PC-3 (cell line): Measurements from ENCODE around the gene SLC39A6. TPM values are rescaled to one million over a fixed set of nuclear protein-coding genes. Genes with fewer than 3 reads are reported as not detected.

ENCODE experiments used
- ATAC-seq: fragments of 200-7000 bp; cut with Tn5 transposase; 2 replicates; pipeline ENCODE4 v1.9.1; 2020; ENCODE audit warnings: mild to moderate bottlenecking, moderate library complexity
- BruUV-seq: library from RNA; stranded (reverse); fragments of 400-500 nt; replicated peaks from 2 replicates; lab custom pipeline; 2021; lab: Mats Ljungman, UMichigan
- CTCF ChIA-PET: fragments of 300-600 bp; sonication (Branson Sonifier 250); formaldehyde crosslinking; loops from one replicate; lab custom pipeline; 2022; ENCODE audit warnings: antibody characterized with exemption; lab: Charles Lee
- POLR2A ChIA-PET: fragments of 300-600 bp; sonication (Branson Sonifier 250); formaldehyde crosslinking; loops from one replicate; lab custom pipeline; 2022; ENCODE audit warnings: antibody characterized with exemption; ENCODE audit not compliant: unreplicated experiment; lab: Charles Lee
- DNase-seq: peaks from one replicate; pipeline ENCODE4 v3.0.0-alpha.2; 2015
- H2AFZ ChIP-seq: fragments of 300-600 bp; sonication (generic); 2 replicates; pipeline ENCODE4 v1.6.0; 2016; ENCODE audit warnings: antibody characterized with exemption, low read length
- H3F3A ChIP-seq: fragments of 300-600 bp; sonication (generic); one replicate; pipeline ENCODE4 v1.6.0; 2017; ENCODE audit warnings: antibody characterized with exemption, low read length, control low read depth, mild to moderate bottlenecking; ENCODE audit not compliant: unreplicated experiment
- H3K27ac ChIP-seq: fragments of 300-600 bp; sonication (generic); 2 replicates; pipeline ENCODE4 v1.5.1; 2016; ENCODE audit warnings: mild to moderate bottlenecking, low read length
- H3K27me3 ChIP-seq: fragments of 300-600 bp; sonication (generic); 2 replicates; pipeline ENCODE4 v1.6.1; 2016; ENCODE audit warnings: low read length, mixed read lengths
- H3K36me3 ChIP-seq: fragments of 300-600 bp; sonication (generic); 2 replicates; pipeline ENCODE4 v1.6.1; 2016; ENCODE audit warnings: low read depth, mixed run types, low read length, mixed read lengths
- H3K4me1 ChIP-seq: fragments of 300-600 bp; sonication (generic); 2 replicates; pipeline ENCODE4 v1.5.1; 2016; ENCODE audit warnings: low read length; ENCODE audit not compliant: insufficient read depth
- H3K4me2 ChIP-seq: fragments of 300-600 bp; sonication (generic); 2 replicates; pipeline ENCODE4 v1.6.0; 2016; ENCODE audit warnings: low read length
- H3K4me3 ChIP-seq: fragments of 300-600 bp; sonication (generic); 2 replicates; pipeline ENCODE4 v1.5.1; 2016; ENCODE audit warnings: mild to moderate bottlenecking, low read length, mixed read lengths
- H3K79me2 ChIP-seq: fragments of 300-600 bp; sonication (generic); 2 replicates; pipeline ENCODE4 v1.6.1; 2017; ENCODE audit warnings: low read length, mixed read lengths
- H3K9ac ChIP-seq: fragments of 300-600 bp; sonication (generic); 2 replicates; pipeline ENCODE4 v1.6.0; 2016; ENCODE audit warnings: mild to moderate bottlenecking, low read length
- H3K9me2 ChIP-seq: fragments of 300-600 bp; sonication (generic); replicated peaks from 2 replicates; pipeline ENCODE4 v1.6.1; 2016; ENCODE audit warnings: mixed run types, low read length, mixed read lengths
- H3K9me3 ChIP-seq: fragments of 300-600 bp; sonication (generic); 2 replicates; pipeline ENCODE4 v1.6.1; 2016; ENCODE audit warnings: low read length, mixed read lengths
- H4K20me1 ChIP-seq: fragments of 300-600 bp; sonication (generic); 2 replicates; pipeline ENCODE4 v1.6.1; 2016; ENCODE audit warnings: low read length, mixed read lengths
- EZH2 ChIP-seq: fragments of 300-600 bp; sonication (generic); IDR thresholded peaks from one replicate; pipeline ENCODE4 v1.6.1; 2017; ENCODE audit warnings: antibody characterized with exemption, mild to moderate bottlenecking, low read length; ENCODE audit not compliant: unreplicated experiment
- EZH2phosphoT487 ChIP-seq: fragments of 300-600 bp; sonication (generic); IDR thresholded peaks from 2 replicates; pipeline ENCODE4 v1.6.1; 2018; ENCODE audit warnings: mild to moderate bottlenecking, antibody characterized with exemption, low read length, borderline replicate concordance
- intact Hi-C: fragments of 100-400 bp; cut with micrococcal nuclease; formaldehyde crosslinking; loops from 2 replicates; pipeline ENCODE4 v1.9.0; 2023
- total RNA-seq: library from RNA; depleted of rRNA; stranded (reverse); fragments of >200 nt; gene quantifications from 2 replicates; pipeline ENCODE4 v1.2.3, GENCODE V29; 2014
- TF ChIP-seq, protein P1 (sequence below): fragments of 300-600 bp; sonication (generic); conservative IDR thresholded peaks from 2 replicates; pipeline ENCODE4 v1.5.1; 2017; ENCODE audit warnings: antibody characterized with exemption, low read depth, mild to moderate bottlenecking, low read length

SLC39A6 gene
- total RNA-seq, 1 experiment from 2014 or later = 25.5 TPM

DNA sequence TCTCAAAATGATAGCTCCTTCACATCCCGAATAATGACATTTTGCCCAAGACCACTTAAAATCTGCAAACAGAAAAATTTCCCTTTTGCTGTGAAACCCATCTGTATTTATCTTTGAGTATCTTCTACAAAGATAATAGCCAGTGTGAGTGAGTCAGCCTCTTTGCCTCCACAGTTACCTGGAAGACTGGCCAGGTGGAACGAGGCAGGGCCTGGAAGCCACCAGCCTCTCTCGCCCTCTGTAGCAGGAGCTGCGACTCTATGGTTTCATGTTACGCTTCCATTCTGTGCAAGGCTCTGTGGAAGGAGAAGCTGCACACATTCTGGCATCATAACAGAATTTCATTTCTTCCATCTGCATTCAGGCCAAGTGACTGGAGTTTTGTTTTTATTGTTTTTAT, 10.1 kb upstream of the SLC39A6 start:
- H3K36me3 ChIP-seq = peaks cover 4% of the 10 kb centered on the region; the same call in 1 of the 2 replicates
- POLR2A ChIA-PET = no interaction called here
- H3K4me2 ChIP-seq = no peak overlapping the region
- H2AFZ ChIP-seq = no peak overlapping the region
- no peaks in the 10 kb centered on the region for H3K9me3 ChIP-seq
- no peak overlapping the region for H3K4me3 ChIP-seq
- intact Hi-C loops = no loop called here
- H3K9ac ChIP-seq = no peak overlapping the region
- no peaks in the 10 kb centered on the region for H4K20me1 ChIP-seq
- CTCF ChIA-PET = no interaction called here
- ATAC-seq (no peak), DNase-seq (no peak)
- no peak overlapping the region for H3K27ac ChIP-seq
- peaks cover 5% of the 10 kb centered on the region; the same call in 1 of the 2 replicates for H3K79me2 ChIP-seq
- BruUV-seq = no TSS peak
- H3F3A ChIP-seq = no peaks in the 10 kb centered on the region
- no peaks in the 10 kb centered on the region for H3K9me2 ChIP-seq
- no peaks in the 10 kb centered on the region for H3K4me1 ChIP-seq
- H3K27me3 ChIP-seq = no peaks in the 10 kb centered on the region
- TF ChIP-seq EZH2 (no peak), EZH2phosphoT487 (no peak)
- TF ChIP-seq, protein P1, sequence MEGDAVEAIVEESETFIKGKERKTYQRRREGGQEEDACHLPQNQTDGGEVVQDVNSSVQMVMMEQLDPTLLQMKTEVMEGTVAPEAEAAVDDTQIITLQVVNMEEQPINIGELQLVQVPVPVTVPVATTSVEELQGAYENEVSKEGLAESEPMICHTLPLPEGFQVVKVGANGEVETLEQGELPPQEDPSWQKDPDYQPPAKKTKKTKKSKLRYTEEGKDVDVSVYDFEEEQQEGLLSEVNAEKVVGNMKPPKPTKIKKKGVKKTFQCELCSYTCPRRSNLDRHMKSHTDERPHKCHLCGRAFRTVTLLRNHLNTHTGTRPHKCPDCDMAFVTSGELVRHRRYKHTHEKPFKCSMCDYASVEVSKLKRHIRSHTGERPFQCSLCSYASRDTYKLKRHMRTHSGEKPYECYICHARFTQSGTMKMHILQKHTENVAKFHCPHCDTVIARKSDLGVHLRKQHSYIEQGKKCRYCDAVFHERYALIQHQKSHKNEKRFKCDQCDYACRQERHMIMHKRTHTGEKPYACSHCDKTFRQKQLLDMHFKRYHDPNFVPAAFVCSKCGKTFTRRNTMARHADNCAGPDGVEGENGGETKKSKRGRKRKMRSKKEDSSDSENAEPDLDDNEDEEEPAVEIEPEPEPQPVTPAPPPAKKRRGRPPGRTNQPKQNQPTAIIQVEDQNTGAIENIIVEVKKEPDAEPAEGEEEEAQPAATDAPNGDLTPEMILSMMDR = no peak

DNA sequence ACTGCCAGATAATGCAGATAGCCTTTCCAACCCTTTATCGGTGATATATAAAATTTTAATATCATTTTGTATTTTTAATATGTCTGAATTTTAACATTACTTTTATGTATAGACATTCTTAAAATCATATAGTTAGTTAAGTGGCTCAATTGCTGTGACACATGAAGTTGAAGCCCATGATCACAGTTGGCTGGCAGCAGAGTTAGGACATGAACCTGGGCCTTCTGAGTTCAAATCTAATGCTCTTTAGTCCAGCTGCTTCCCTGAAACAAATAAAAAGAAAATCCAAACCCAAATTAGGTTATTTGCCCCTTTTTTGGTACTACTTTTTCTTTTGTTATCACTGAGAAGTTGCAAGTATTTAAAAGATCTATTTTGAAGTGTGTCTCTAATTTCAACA, 6.1 kb upstream of the SLC39A6 start:
- ATAC-seq (no peak), DNase-seq (no peak)
- TF ChIP-seq, protein P1 = no peak
- TF ChIP-seq EZH2phosphoT487 = no peak
- no peak for TF ChIP-seq EZH2
- Histone ChIP-seq H3K27me3 (no peaks in the 10 kb centered on the region), H3K79me2 (peaks cover 43% of the 10 kb centered on the region), H3K36me3 (peaks cover 4% of the 10 kb centered on the region; the same call in 1 of the 2 replicates), H3K9ac (no peak overlapping the region), H3F3A (no peaks in the 10 kb centered on the region), H3K27ac (no peak overlapping the region), H2AFZ (no peak overlapping the region), H3K4me2 (no peak overlapping the region), H3K9me3 (no peaks in the 10 kb centered on the region), H3K4me3 (no peak overlapping the region), H3K9me2 (no peaks in the 10 kb centered on the region), H4K20me1 (peaks cover 6% of the 10 kb centered on the region; the same call in 1 of the 2 replicates), H3K4me1 (no peaks in the 10 kb centered on the region)
- POLR2A ChIA-PET = no interaction called here
- CTCF ChIA-PET = no interaction called here
- no TSS peak for BruUV-seq
- intact Hi-C loops = no loop called here

DNA sequence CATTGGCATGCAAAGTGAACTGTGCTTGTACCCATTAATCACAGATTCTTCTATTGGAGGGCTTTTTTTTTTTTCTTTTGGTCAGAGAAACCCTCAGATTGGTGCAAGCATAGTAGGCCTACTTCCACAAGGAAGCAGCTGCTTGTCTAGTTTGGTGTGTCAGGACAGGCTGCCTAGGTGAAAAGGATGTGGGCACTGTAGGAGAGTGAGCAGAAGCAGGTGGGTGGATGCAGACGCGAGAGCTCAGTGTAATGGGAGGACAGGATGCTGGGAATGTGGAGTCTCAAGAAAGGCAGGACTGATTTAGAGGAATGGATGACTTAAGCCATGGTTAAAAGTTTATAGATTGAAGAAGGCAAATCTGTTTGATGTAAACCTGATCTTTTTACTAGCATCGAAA, 3.6 kb upstream of the SLC39A6 start:
- H3K4me3 ChIP-seq = no peak overlapping the region
- H3K79me2 ChIP-seq = peaks cover 55% of the 10 kb centered on the region
- H4K20me1 ChIP-seq = peaks cover 10% of the 10 kb centered on the region; the same call in 1 of the 2 replicates
- H3K36me3 ChIP-seq = no peaks in the 10 kb centered on the region
- H3K27me3 ChIP-seq = no peaks in the 10 kb centered on the region
- intact Hi-C loops = no loop called here
- no peaks in the 10 kb centered on the region for H3F3A ChIP-seq
- no peak for DNase-seq
- no peak overlapping the region for H2AFZ ChIP-seq
- no peak for ATAC-seq
- H3K9ac ChIP-seq = no peak overlapping the region
- CTCF ChIA-PET = no interaction called here
- no peak overlapping the region for H3K27ac ChIP-seq
- no peaks in the 10 kb centered on the region for H3K9me3 ChIP-seq
- POLR2A ChIA-PET = interaction anchor here (0.5 kb wide), 1 partner anchor 22 kb away, joined by 3 read pairs; no protein-coding TSS in a partner anchor
- BruUV-seq = no TSS peak
- H3K9me2 ChIP-seq = no peaks in the 10 kb centered on the region
- TF ChIP-seq EZH2 = no peak
- no peak for TF ChIP-seq EZH2phosphoT487
- TF ChIP-seq, protein P1 = no peak
- H3K4me1 ChIP-seq = 0 out of 2 replicates have a peak, but pooled peaks cover 3% of the 10 kb centered on the region
- H3K4me2 ChIP-seq = no peak overlapping the region
